ENCODE measurements around the gene SLC25A18. TPM values are rescaled to one million over a fixed set of nuclear protein-coding genes. Genes with fewer than 3 reads are reported as not detected.
"Not testable (repeated sequence)": the region's sequence is repeated elsewhere in the genome, so short reads cannot be mapped to it uniquely, and the experiment has no call there.

The SLC25A18 gene
- total RNA-seq, 1 experiment from 2014 or later: 0.66 TPM

- no peak for DNase-seq
- Histone ChIP-seq H3K27me3 (ENCODE audit: control insufficient read depth, insufficient read depth, low read length) (no peaks in the 10 kb centered on the region), H3K36me3 (replicated peaks; ENCODE audit: control insufficient read depth, insufficient read depth, low read length) (peaks cover 15% of the 10 kb centered on the region), H3K4me3 (ENCODE audit: insufficient read depth, low read depth, low read length) (no peak overlapping the region)
Observed at GRCh38 chr22:17607891-17608521, 44.7 kb downstream of the SLC25A18 start.

GRCh38 chr22:17612057-17612456, 48.8 kb downstream of the SLC25A18 start:
- Histone ChIP-seq H3K4me3 (ENCODE audit: insufficient read depth, low read depth, low read length) (no peak overlapping the region), H3K36me3 (replicated peaks; ENCODE audit: control insufficient read depth, insufficient read depth, low read length) (peaks cover 16% of the 10 kb centered on the region), H3K27me3 (ENCODE audit: control insufficient read depth, insufficient read depth, low read length) (no peaks in the 10 kb centered on the region)
- DNase-seq: no peak

GRCh38 chr22:17613280-17613679, 50.0 kb downstream of the SLC25A18 start:
- no peaks in the 10 kb centered on the region for H3K27me3 ChIP-seq (ENCODE audit: control insufficient read depth, insufficient read depth, low read length)
- no peak for DNase-seq

GRCh38 chr22:17627961-17628405, 64.7 kb downstream of the SLC25A18 start:
- no peaks in the 10 kb centered on the region for H3K27me3 ChIP-seq (ENCODE audit: control insufficient read depth, insufficient read depth, low read length)
- peak overlapping the region; percentile 99 for H3K4me3 ChIP-seq (ENCODE audit: insufficient read depth, low read depth, low read length)
- DNase-seq: no peak
- H3K36me3 ChIP-seq (replicated peaks; ENCODE audit: control insufficient read depth, insufficient read depth, low read length): no peaks in the 10 kb centered on the region

More at GRCh38 chr22:17613280-17613679, 50.0 kb downstream of the SLC25A18 start:
- no peak overlapping the region for H3K4me3 ChIP-seq (ENCODE audit: insufficient read depth, low read depth, low read length)
- H3K36me3 ChIP-seq (replicated peaks; ENCODE audit: control insufficient read depth, insufficient read depth, low read length): peaks cover 10% of the 10 kb centered on the region

GRCh38 chr22:17628406-17629172, 65.3 kb downstream of the SLC25A18 start, which contains the start of gene ATP6V1E1:
TSS of gene ATP6V1E1 (minus strand) at chr22:17628749. CDS start at chr22:17628635, 114 bp downstream.
- H3K27me3 ChIP-seq (ENCODE audit: control insufficient read depth, insufficient read depth, low read length): no peaks in the 10 kb centered on the region
- H3K4me3 ChIP-seq (ENCODE audit: insufficient read depth, low read depth, low read length): peak within 1 kb of the TSS; percentile 99
- H3K36me3 ChIP-seq (replicated peaks; ENCODE audit: control insufficient read depth, insufficient read depth, low read length): no peaks in the 10 kb centered on the region
- peak; percentile 97 for DNase-seq

- H3K4me3 ChIP-seq (ENCODE audit: insufficient read depth, low read depth, low read length): peak overlapping the region; percentile 99
- H3K27me3 ChIP-seq (ENCODE audit: control insufficient read depth, insufficient read depth, low read length): no peaks in the 10 kb centered on the region
- no peak for DNase-seq
- no peaks in the 10 kb centered on the region for H3K36me3 ChIP-seq (replicated peaks; ENCODE audit: control insufficient read depth, insufficient read depth, low read length)
Observed at GRCh38 chr22:17629173-17629489, 65.8 kb downstream of the SLC25A18 start.

GRCh38 chr22:17629641-17630040, 66.3 kb downstream of the SLC25A18 start:
- Histone ChIP-seq H3K4me3 (ENCODE audit: insufficient read depth, low read depth, low read length) (no peak overlapping the region), H3K36me3 (replicated peaks; ENCODE audit: control insufficient read depth, insufficient read depth, low read length) (no peaks in the 10 kb centered on the region), H3K27me3 (ENCODE audit: control insufficient read depth, insufficient read depth, low read length) (no peaks in the 10 kb centered on the region)
- no peak for DNase-seq

GRCh38 chr22:17631076-17631565, 67.8 kb downstream of the SLC25A18 start:
- no peaks in the 10 kb centered on the region for H3K27me3 ChIP-seq (ENCODE audit: control insufficient read depth, insufficient read depth, low read length)
- H3K4me3 ChIP-seq (ENCODE audit: insufficient read depth, low read depth, low read length): no peak overlapping the region
- H3K36me3 ChIP-seq (replicated peaks; ENCODE audit: control insufficient read depth, insufficient read depth, low read length): no peaks in the 10 kb centered on the region
- no peak for DNase-seq

GRCh38 chr22:17633217-17633997, 70.1 kb downstream of the SLC25A18 start:
- H3K36me3 ChIP-seq (replicated peaks; ENCODE audit: control insufficient read depth, insufficient read depth, low read length): no peaks in the 10 kb centered on the region
- DNase-seq: no peak
- no peak overlapping the region for H3K4me3 ChIP-seq (ENCODE audit: insufficient read depth, low read depth, low read length)
- no peaks in the 10 kb centered on the region for H3K27me3 ChIP-seq (ENCODE audit: control insufficient read depth, insufficient read depth, low read length)

GRCh38 chr22:17633998-17634323, 70.7 kb downstream of the SLC25A18 start:
- Histone ChIP-seq H3K4me3 (ENCODE audit: insufficient read depth, low read depth, low read length) (no peak overlapping the region), H3K27me3 (ENCODE audit: control insufficient read depth, insufficient read depth, low read length) (no peaks in the 10 kb centered on the region), H3K36me3 (replicated peaks; ENCODE audit: control insufficient read depth, insufficient read depth, low read length) (no peaks in the 10 kb centered on the region)
- no peak for DNase-seq

GRCh38 chr22:17634696-17635095, 71.4 kb downstream of the SLC25A18 start:
- H3K4me3 ChIP-seq (ENCODE audit: insufficient read depth, low read depth, low read length): no peak overlapping the region
- H3K27me3 ChIP-seq (ENCODE audit: control insufficient read depth, insufficient read depth, low read length): no peaks in the 10 kb centered on the region
- no peak for DNase-seq
- H3K36me3 ChIP-seq (replicated peaks; ENCODE audit: control insufficient read depth, insufficient read depth, low read length): no peaks in the 10 kb centered on the region

GRCh38 chr22:17636850-17637249, 73.6 kb downstream of the SLC25A18 start:
- H3K36me3 ChIP-seq (replicated peaks; ENCODE audit: control insufficient read depth, insufficient read depth, low read length); H3K4me3 ChIP-seq (ENCODE audit: insufficient read depth, low read depth, low read length); DNase-seq; H3K27me3 ChIP-seq (ENCODE audit: control insufficient read depth, insufficient read depth, low read length): not testable (repeated sequence)

GRCh38 chr22:17637490-17638181, 74.3 kb downstream of the SLC25A18 start:
- Histone ChIP-seq H3K36me3 (replicated peaks; ENCODE audit: control insufficient read depth, insufficient read depth, low read length) (no peaks in the 10 kb centered on the region), H3K4me3 (ENCODE audit: insufficient read depth, low read depth, low read length) (peak overlapping the region; percentile 75), H3K27me3 (ENCODE audit: control insufficient read depth, insufficient read depth, low read length) (no peaks in the 10 kb centered on the region)
- DNase-seq: no peak

GRCh38 chr22:17638182-17638431, 74.8 kb downstream of the SLC25A18 start:
- Histone ChIP-seq H3K36me3 (replicated peaks; ENCODE audit: control insufficient read depth, insufficient read depth, low read length) (no peaks in the 10 kb centered on the region), H3K27me3 (ENCODE audit: control insufficient read depth, insufficient read depth, low read length) (no peaks in the 10 kb centered on the region), H3K4me3 (ENCODE audit: insufficient read depth, low read depth, low read length) (peak overlapping the region; percentile 75)
- peak; percentile 70 for DNase-seq

Data from H7 (cell line).